Measurements from ENCODE around the gene TSPYL6.

- TF ChIP-seq CTCF (conservative IDR thresholded peaks at IDR 0.05; ENCODE audit: low read depth in 2 of 2) (peak; percentile 47 to 71; a peak in 3 of 4 replicates), POLR2AphosphoS5 (IDR thresholded peaks at IDR 0.05; ENCODE audit: low read depth) (no peak)
Measured at GRCh38 chr2:54206596-54206995, 49.4 kb downstream of the TSPYL6 start.
